DMS153 treated with DMSO at 0.1 percent for 48 hours (cell line): ENCODE data around the gene ARHGAP27.
"Not testable (repeated sequence)": the region's sequence is repeated elsewhere in the genome, so short reads cannot be mapped to it uniquely, and the experiment has no call there.

ENCODE experiments used
- DNase-seq: peaks from one replicate; lab custom pipeline; 2025; ENCODE audit not compliant: unreplicated experiment; lab: John Stamatoyannopoulos, UW

Gene ARHGAP27

GRCh38 chr17:45447650-45448049 is 15.0 kb upstream of the ARHGAP27 start:
- not testable (repeated sequence) for DNase-seq

GRCh38 chr17:45446872-45447625 is 14.4 kb upstream of the ARHGAP27 start:
- not testable (repeated sequence) for DNase-seq

- DNase-seq: not testable (repeated sequence)
Observed at GRCh38 chr17:45445901-45446743, 13.5 kb upstream of the ARHGAP27 start.

GRCh38 chr17:45444856-45445820 is 12.5 kb upstream of the ARHGAP27 start:
- not testable (repeated sequence) for DNase-seq

GRCh38 chr17:45444301-45444700 is 11.6 kb upstream of the ARHGAP27 start:
- DNase-seq: not testable (repeated sequence)

GRCh38 chr17:45443371-45444260 is 10.9 kb upstream of the ARHGAP27 start:
- DNase-seq: not testable (repeated sequence)

- DNase-seq: no peak
Observed at GRCh38 chr17:45441526-45442310, 9.0 kb upstream of the ARHGAP27 start.

GRCh38 chr17:45440839-45441515 is 8.3 kb upstream of the ARHGAP27 start:
- not testable (repeated sequence) for DNase-seq

- peak; percentile 56 for DNase-seq
Observed at GRCh38 chr17:45440161-45440778, 7.6 kb upstream of the ARHGAP27 start.

GRCh38 chr17:45438931-45439610 is 6.4 kb upstream of the ARHGAP27 start:
- no peak for DNase-seq

GRCh38 chr17:45437465-45438283 is 5.0 kb upstream of the ARHGAP27 start:
- no peak for DNase-seq

- DNase-seq: no peak
Observed at GRCh38 chr17:45436625-45437464, 4.2 kb upstream of the ARHGAP27 start.

- DNase-seq: no peak
Observed at GRCh38 chr17:45436161-45436560, 3.5 kb upstream of the ARHGAP27 start.

GRCh38 chr17:45435481-45435880 is 2.8 kb upstream of the ARHGAP27 start:
- DNase-seq: no peak

GRCh38 chr17:45433159-45433535 is 477 bp upstream of the ARHGAP27 start:
- no peak for DNase-seq
